GM12878 (cell line): ENCODE results near the gene SPRED2. TPM values are rescaled to one million over a fixed set of nuclear protein-coding genes. Genes with fewer than 3 reads are reported as not detected.

Source experiments
- ATF7 ChIP-seq: fragments of 450-650 bp; IDR thresholded peaks from 2 replicates; pipeline ENCODE4 v1.6.1; 2016; ENCODE audit warnings: low read depth, mild to moderate bottlenecking
- CBX3 ChIP-seq: fragments of 200-600 bp; sonication (generic); IDR thresholded peaks from 2 replicates; pipeline ENCODE4 v1.6.1; 2016; ENCODE audit warnings: low read depth, borderline replicate concordance
- EP300 ChIP-seq, 2 experiments: fragments of 150-350 bp in 1 of 2; IDR thresholded peaks; 2 replicates each; pipeline ENCODE4 v1.6.1; 2011 to 2012; ENCODE audit warnings: low read depth in 2 of 2, low read length in 2 of 2, borderline replicate concordance in 1 of 2, improper control_type of control experiment in 1 of 2, inconsistent platforms in 1 of 2; ENCODE audit not compliant: control insufficient read depth in 1 of 2
- ESRRA ChIP-seq: IDR thresholded peaks from 2 replicates; pipeline ENCODE4 v1.6.1; 2012; ENCODE audit warnings: mild to moderate bottlenecking, low read length, improper control_type of control experiment
- ETV6 ChIP-seq, 2 experiments: fragments of 450-650 bp in 1 of 2; IDR thresholded peaks in 1 of 2; conservative IDR thresholded peaks in 1 of 2; 2 replicates each; pipeline ENCODE4 v1.6.1; 2014; ENCODE audit warnings: antibody characterized with exemption in 1 of 2, borderline replicate concordance in 1 of 2, low read depth in 1 of 2, mild to moderate bottlenecking in 1 of 2, moderate library complexity in 1 of 2
- KAT2A ChIP-seq: conservative IDR thresholded peaks from 2 replicates; pipeline ENCODE4 v1.6.1; 2011; ENCODE audit warnings: low read depth, low read length; ENCODE audit not compliant: control insufficient read depth
- NBN ChIP-seq: fragments of 450-650 bp; IDR thresholded peaks from 2 replicates; pipeline ENCODE4 v1.6.1; 2016
- NFXL1 ChIP-seq: fragments of 450-650 bp; IDR thresholded peaks from 2 replicates; pipeline ENCODE4 v1.6.1; 2017; ENCODE audit warnings: antibody characterized with exemption, mild to moderate bottlenecking, borderline replicate concordance
- RCOR1 ChIP-seq: conservative IDR thresholded peaks from 2 replicates; pipeline ENCODE4 v1.6.1; 2012; ENCODE audit warnings: low read depth, low read length, improper control_type of control experiment
- RELB ChIP-seq: fragments of 450-650 bp; IDR thresholded peaks from 2 replicates; pipeline ENCODE4 v1.6.1; 2017; ENCODE audit warnings: low read depth, mild to moderate bottlenecking, moderate library complexity
- RFX5 ChIP-seq: IDR thresholded peaks from 2 replicates; pipeline ENCODE4 v1.6.1; 2011; ENCODE audit warnings: low read depth, low read length, improper control_type of control experiment
- YBX1 ChIP-seq: fragments of 450-650 bp; IDR thresholded peaks from 2 replicates; pipeline ENCODE4 v1.6.1; 2016; ENCODE audit warnings: antibody characterized with exemption
- polyA plus RNA-seq, 11 experiments: library from polyadenylated mRNA; depleted of rRNA in 4 of 11; unstranded in 6 of 11; stranded (reverse) in 5 of 11; fragments of >200 nt; fragmentation: Nextera tagmentation in 4 of 11; fragmentation: Illumina TruSeq in 1 of 11; extraction: Ambion mirVana in 4 of 11; extraction: Trizol in 1 of 11; gene quantifications; 1 replicate in 1 of 11; 2 replicates in 10 of 11; pipeline versions ENCODE4 v1.2.1 to v1.2.3, GENCODE V29; 2011 to 2016; ENCODE audit warnings: inconsistent platforms in 2 of 11, missing spikeins in 2 of 11, low read depth in 1 of 11
- total RNA-seq, 4 experiments: library from RNA; depleted of rRNA in 3 of 4; stranded (reverse); fragments of >200 nt in 3 of 4; fragmentation: Illumina TruSeq in 1 of 4; extraction: Trizol in 1 of 4; gene quantifications; 2 replicates each; pipeline versions ENCODE4 v1.2.1 to v1.2.3, GENCODE V29; 2013 to 2021

Gene SPRED2
- total and polyA plus RNA-seq, 10 of the 15 experiments (the other 5 are each of a cell fraction or from before 2014, with no cell fraction given), result 3.0 to 23.9 (median 9.7) TPM

- TF ChIP-seq RCOR1 (no peak), KAT2A (no peak), EP300 (IDR thresholded peaks at IDR 0.05; ENCODE audit: borderline replicate concordance in 1 of 2, control insufficient read depth in 1 of 2, low read depth in 2 of 2, low read length in 2 of 2) (peak; percentile 62 to 85; a peak in 3 of 4 replicates), NBN (no peak), NFXL1 (no peak), CBX3 (no peak), RFX5 (no peak), YBX1 (no peak), ATF7 (peak; percentile 41; the same call in 1 of the 2 replicates), RELB (peak; percentile 95), ETV6 (conservative IDR thresholded peaks at IDR 0.05 in 1 of 2, IDR thresholded peaks at IDR 0.05 in 1 of 2; ENCODE audit: borderline replicate concordance in 1 of 2, low read depth in 1 of 2) (peak in 1 of 2 experiments; percentile 85; a peak in 2 of 4 replicates), ESRRA (no peak)
These were observed 42.3 kb downstream of the SPRED2 start (continued) for GRCh38 chr2:65390134-65390533.
